WTC11 (cell line): ENCODE data around the gene TRIOBP.

Experiments used
- CTCF ChIP-seq: fragments of 200-600 bp; IDR thresholded peaks from 2 replicates; pipeline ENCODE4 v1.8.0; 2022; ENCODE audit warnings: antibody characterized with exemption
- MYBL2 ChIP-seq: sonication (generic); formaldehyde crosslinking; IDR thresholded peaks from 2 replicates; pipeline ENCODE4 v1.8.1; 2023; ENCODE audit warnings: mild to moderate bottlenecking, moderate library complexity, missing genetic modification reagents
- SP1 ChIP-seq: sonication (generic); formaldehyde crosslinking; conservative IDR thresholded peaks from 2 replicates; pipeline ENCODE4 v1.8.1; 2022; ENCODE audit warnings: missing genetic modification reagents

- TF ChIP-seq CTCF = no peak
- TF ChIP-seq MYBL2 (CRISPR knock-in tag) = no peak
- TF ChIP-seq SP1 = no peak
Observed at GRCh38 chr22:37753746-37754145, 56.9 kb downstream of the TRIOBP start.
